ENCODE data around the gene SLC2A4RG.

DNA sequence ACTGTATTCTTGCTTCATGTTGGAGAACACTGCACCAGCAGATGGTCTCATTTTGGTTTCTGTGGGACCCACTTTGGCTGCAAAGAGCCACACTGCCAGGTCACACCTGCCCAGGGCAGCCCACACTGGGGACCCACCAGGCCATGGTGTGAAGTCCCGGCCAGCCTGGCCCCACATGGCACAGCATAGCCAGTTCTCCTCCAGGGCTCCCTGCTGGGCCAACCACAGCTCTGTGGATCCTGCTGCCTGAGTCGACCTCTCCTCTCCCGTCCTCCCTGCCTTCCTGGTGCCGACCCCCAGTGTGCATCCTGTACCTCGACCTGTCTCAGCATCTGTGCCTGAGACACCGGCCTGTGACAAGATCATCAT, 34.8 kb upstream of the SLC2A4RG start:
- TF ChIP-seq CTCF (IDR thresholded peaks at IDR 0.05; ENCODE audit: insufficient read depth, low read depth, low read length) (no peak), EZH2 (IDR thresholded peaks at IDR 0.05; ENCODE audit: insufficient read depth, low read length) (no peak)
